GM21423 (cell line): ENCODE measurements around the gene SUGCT.
"Not testable (repeated sequence)": the region's sequence is repeated elsewhere in the genome, so short reads cannot be mapped to it uniquely, and the experiment has no call there.

ENCODE experiments used
- ATAC-seq: cut with Tn5 transposase; IDR thresholded peaks from one replicate; pipeline ENCODE4 v1.9.1; 2021; ENCODE audit warnings: mild to moderate bottlenecking, moderate library complexity; ENCODE audit not compliant: unreplicated experiment

The SUGCT gene

GRCh38 chr7:40647719-40648118, 512.9 kb downstream of the SUGCT start:
- ATAC-seq, result no peak

- no peak for ATAC-seq
Observed at GRCh38 chr7:40649247-40649646, 514.4 kb downstream of the SUGCT start.

GRCh38 chr7:40650903-40651302, 516.1 kb downstream of the SUGCT start:
- not testable (repeated sequence) for ATAC-seq

- ATAC-seq, result no peak
Observed at GRCh38 chr7:40654171-40654570, 519.4 kb downstream of the SUGCT start.

GRCh38 chr7:40655426-40655825, 520.6 kb downstream of the SUGCT start:
- no peak for ATAC-seq

GRCh38 chr7:40656349-40656748, 521.5 kb downstream of the SUGCT start:
- ATAC-seq, result no peak

GRCh38 chr7:40658729-40659128, 523.9 kb downstream of the SUGCT start:
- no peak for ATAC-seq

GRCh38 chr7:40659231-40659630, 524.4 kb downstream of the SUGCT start:
- ATAC-seq, result no peak

GRCh38 chr7:40673285-40673684, 538.5 kb downstream of the SUGCT start:
- no peak for ATAC-seq

GRCh38 chr7:40674316-40674715, 539.5 kb downstream of the SUGCT start:
- no peak for ATAC-seq

GRCh38 chr7:40675741-40676140, 540.9 kb downstream of the SUGCT start:
- ATAC-seq, result no peak

- no peak for ATAC-seq
Observed at GRCh38 chr7:40676221-40676620, 541.4 kb downstream of the SUGCT start.

GRCh38 chr7:40680657-40681056, 545.9 kb downstream of the SUGCT start:
- peak; percentile 89 for ATAC-seq

GRCh38 chr7:40682696-40683095, 547.9 kb downstream of the SUGCT start:
- no peak for ATAC-seq

- ATAC-seq, result no peak
Observed at GRCh38 chr7:40694026-40694809, 559.4 kb downstream of the SUGCT start.

- ATAC-seq, result no peak
Observed at GRCh38 chr7:40694991-40695390, 560.2 kb downstream of the SUGCT start.

GRCh38 chr7:40697653-40698052, 562.8 kb downstream of the SUGCT start:
- no peak for ATAC-seq

GRCh38 chr7:40698214-40698920, 563.6 kb downstream of the SUGCT start:
- no peak for ATAC-seq

- ATAC-seq, result no peak
Observed at GRCh38 chr7:40698921-40699260, 564.1 kb downstream of the SUGCT start.

GRCh38 chr7:40700653-40701421, 566.0 kb downstream of the SUGCT start:
- no peak for ATAC-seq

GRCh38 chr7:40701836-40702551, 567.2 kb downstream of the SUGCT start:
- ATAC-seq, result no peak
